Measurements from ENCODE around the gene WDR77.
A peak's percentile ranks its signal among the peaks of the same experiment; 100 is the strongest.

The WDR77 gene

GRCh38 chr1:111450185-111450584 is 1.1 kb upstream of the WDR77 start:
- Histone ChIP-seq H3K27ac (ENCODE audit: low read depth, low read length) (peak overlapping the region; percentile 77), H3K36me3 (ENCODE audit: insufficient read depth, low read length) (peaks cover 26% of the 10 kb centered on the region), H3K4me1 (ENCODE audit: insufficient read depth, low read length) (peaks cover 41% of the 10 kb centered on the region), H3K9me3 (ENCODE audit: low read length) (no peaks in the 10 kb centered on the region), H3K27me3 (ENCODE audit: control insufficient read depth in 1 of 2, insufficient read depth in 2 of 2, low read length in 2 of 2) (no peaks in the 10 kb centered on the region), H3K9ac (ENCODE audit: low read length) (peak overlapping the region; percentile 99), H3K4me3 (ENCODE audit: low read depth in 1 of 2, low read length in 2 of 2) (peak overlapping the region; percentile 90 to 92)

GRCh38 chr1:111449703-111450017 is 604 bp upstream of the WDR77 start:
- H3K36me3 ChIP-seq (ENCODE audit: insufficient read depth, low read length): peaks cover 32% of the 10 kb centered on the region
- peak overlapping the region; percentile 77 for H3K27ac ChIP-seq (ENCODE audit: low read depth, low read length)
- H3K9ac ChIP-seq (ENCODE audit: low read length): peak overlapping the region; percentile 99
- H3K4me3 ChIP-seq (ENCODE audit: low read depth in 1 of 2, low read length in 2 of 2): peak overlapping the region; percentile 90 to 92
- H3K4me1 ChIP-seq (ENCODE audit: insufficient read depth, low read length): peaks cover 37% of the 10 kb centered on the region
- H3K9me3 ChIP-seq (ENCODE audit: low read length): no peaks in the 10 kb centered on the region
- no peaks in the 10 kb centered on the region for H3K27me3 ChIP-seq (ENCODE audit: control insufficient read depth in 1 of 2, insufficient read depth in 2 of 2, low read length in 2 of 2)

- Histone ChIP-seq H3K4me1 (ENCODE audit: insufficient read depth, low read length) (peaks cover 36% of the 10 kb centered on the region), H3K9ac (ENCODE audit: low read length) (peak overlapping the region; percentile 53), H3K36me3 (ENCODE audit: insufficient read depth, low read length) (peaks cover 32% of the 10 kb centered on the region), H3K9me3 (ENCODE audit: low read length) (no peaks in the 10 kb centered on the region), H3K27me3 (ENCODE audit: control insufficient read depth in 1 of 2, insufficient read depth in 2 of 2, low read length in 2 of 2) (no peaks in the 10 kb centered on the region), H3K4me3 (ENCODE audit: low read depth in 1 of 2, low read length in 2 of 2) (peak overlapping the region; percentile 90 to 96), H3K27ac (ENCODE audit: low read depth, low read length) (peak overlapping the region; percentile 77)
Measured at GRCh38 chr1:111448482-111448917, 556 bp downstream of the WDR77 start.

- H3K4me1 ChIP-seq (ENCODE audit: insufficient read depth, low read length): peaks cover 27% of the 10 kb centered on the region
- peak overlapping the region in 1 of 2 donors; percentile 90 for H3K4me3 ChIP-seq (ENCODE audit: low read depth in 1 of 2, low read length in 2 of 2)
- H3K27me3 ChIP-seq (ENCODE audit: control insufficient read depth in 1 of 2, insufficient read depth in 2 of 2, low read length in 2 of 2): no peaks in the 10 kb centered on the region
- no peak overlapping the region for H3K9ac ChIP-seq (ENCODE audit: low read length)
- no peaks in the 10 kb centered on the region for H3K9me3 ChIP-seq (ENCODE audit: low read length)
- H3K36me3 ChIP-seq (ENCODE audit: insufficient read depth, low read length): peaks cover 44% of the 10 kb centered on the region
- no peak overlapping the region for H3K27ac ChIP-seq (ENCODE audit: low read depth, low read length)
Measured at GRCh38 chr1:111446967-111447892, 1.8 kb downstream of the WDR77 start.

- Histone ChIP-seq H3K27me3 (ENCODE audit: control insufficient read depth in 1 of 2, insufficient read depth in 2 of 2, low read length in 2 of 2) (no peaks in the 10 kb centered on the region), H3K27ac (ENCODE audit: low read depth, low read length) (no peak overlapping the region), H3K4me3 (ENCODE audit: low read depth in 1 of 2, low read length in 2 of 2) (no peak overlapping the region), H3K9ac (ENCODE audit: low read length) (no peak overlapping the region), H3K36me3 (ENCODE audit: insufficient read depth, low read length) (peaks cover 50% of the 10 kb centered on the region), H3K9me3 (ENCODE audit: low read length) (no peaks in the 10 kb centered on the region), H3K4me1 (ENCODE audit: insufficient read depth, low read length) (peaks cover 25% of the 10 kb centered on the region)
Measured at GRCh38 chr1:111446546-111446945, 2.5 kb downstream of the WDR77 start.

GRCh38 chr1:111444031-111444430 is 5.0 kb downstream of the WDR77 start:
- no peaks in the 10 kb centered on the region for H3K27me3 ChIP-seq (ENCODE audit: control insufficient read depth in 1 of 2, insufficient read depth in 2 of 2, low read length in 2 of 2)
- H3K36me3 ChIP-seq (ENCODE audit: insufficient read depth, low read length): peaks cover 59% of the 10 kb centered on the region
- no peaks in the 10 kb centered on the region for H3K9me3 ChIP-seq (ENCODE audit: low read length)
- H3K4me3 ChIP-seq (ENCODE audit: low read depth in 1 of 2, low read length in 2 of 2): no peak overlapping the region
- H3K9ac ChIP-seq (ENCODE audit: low read length): no peak overlapping the region
- H3K4me1 ChIP-seq (ENCODE audit: insufficient read depth, low read length): peaks cover 10% of the 10 kb centered on the region
- H3K27ac ChIP-seq (ENCODE audit: low read depth, low read length): no peak overlapping the region

GRCh38 chr1:111442457-111442856 is 6.6 kb downstream of the WDR77 start:
- H3K36me3 ChIP-seq (ENCODE audit: insufficient read depth, low read length): peaks cover 73% of the 10 kb centered on the region
- no peak overlapping the region for H3K4me3 ChIP-seq (ENCODE audit: low read depth in 1 of 2, low read length in 2 of 2)
- H3K27me3 ChIP-seq (ENCODE audit: control insufficient read depth in 1 of 2, insufficient read depth in 2 of 2, low read length in 2 of 2): no peaks in the 10 kb centered on the region
- H3K4me1 ChIP-seq (ENCODE audit: insufficient read depth, low read length): peaks cover under 1% of the 10 kb centered on the region
- no peak overlapping the region for H3K27ac ChIP-seq (ENCODE audit: low read depth, low read length)
- no peak overlapping the region for H3K9ac ChIP-seq (ENCODE audit: low read length)
- H3K9me3 ChIP-seq (ENCODE audit: low read length): no peaks in the 10 kb centered on the region

GRCh38 chr1:111441573-111442192 is 7.4 kb downstream of the WDR77 start:
- H3K9me3 ChIP-seq (ENCODE audit: low read length): no peaks in the 10 kb centered on the region
- no peak overlapping the region for H3K4me3 ChIP-seq (ENCODE audit: low read depth in 1 of 2, low read length in 2 of 2)
- no peak overlapping the region for H3K27ac ChIP-seq (ENCODE audit: low read depth, low read length)
- no peaks in the 10 kb centered on the region for H3K4me1 ChIP-seq (ENCODE audit: insufficient read depth, low read length)
- no peak overlapping the region for H3K9ac ChIP-seq (ENCODE audit: low read length)
- peaks cover 75% of the 10 kb centered on the region for H3K36me3 ChIP-seq (ENCODE audit: insufficient read depth, low read length)
- H3K27me3 ChIP-seq (ENCODE audit: control insufficient read depth in 1 of 2, insufficient read depth in 2 of 2, low read length in 2 of 2): no peaks in the 10 kb centered on the region

GRCh38 chr1:111439461-111440351 is 9.3 kb downstream of the WDR77 start:
- Histone ChIP-seq H3K9me3 (ENCODE audit: low read length) (no peaks in the 10 kb centered on the region), H3K36me3 (ENCODE audit: insufficient read depth, low read length) (peaks cover 60% of the 10 kb centered on the region), H3K27me3 (ENCODE audit: control insufficient read depth in 1 of 2, insufficient read depth in 2 of 2, low read length in 2 of 2) (no peaks in the 10 kb centered on the region), H3K9ac (ENCODE audit: low read length) (no peak overlapping the region), H3K27ac (ENCODE audit: low read depth, low read length) (no peak overlapping the region), H3K4me1 (ENCODE audit: insufficient read depth, low read length) (no peaks in the 10 kb centered on the region), H3K4me3 (ENCODE audit: low read depth in 1 of 2, low read length in 2 of 2) (no peak overlapping the region)

- Histone ChIP-seq H3K27me3 (ENCODE audit: control insufficient read depth in 1 of 2, insufficient read depth in 2 of 2, low read length in 2 of 2) (no peaks in the 10 kb centered on the region), H3K27ac (ENCODE audit: low read depth, low read length) (no peak overlapping the region), H3K36me3 (ENCODE audit: insufficient read depth, low read length) (peaks cover 32% of the 10 kb centered on the region), H3K4me1 (ENCODE audit: insufficient read depth, low read length) (no peaks in the 10 kb centered on the region), H3K4me3 (ENCODE audit: low read depth in 1 of 2, low read length in 2 of 2) (no peak overlapping the region), H3K9me3 (ENCODE audit: low read length) (no peaks in the 10 kb centered on the region), H3K9ac (ENCODE audit: low read length) (no peak overlapping the region)
Measured at GRCh38 chr1:111436726-111437125, 12.3 kb downstream of the WDR77 start.

- Histone ChIP-seq H3K27ac (ENCODE audit: low read depth, low read length) (no peak overlapping the region), H3K4me3 (ENCODE audit: low read depth in 1 of 2, low read length in 2 of 2) (no peak overlapping the region), H3K9me3 (ENCODE audit: low read length) (no peaks in the 10 kb centered on the region), H3K27me3 (ENCODE audit: control insufficient read depth in 1 of 2, insufficient read depth in 2 of 2, low read length in 2 of 2) (no peaks in the 10 kb centered on the region), H3K9ac (ENCODE audit: low read length) (no peak overlapping the region), H3K4me1 (ENCODE audit: insufficient read depth, low read length) (no peaks in the 10 kb centered on the region), H3K36me3 (ENCODE audit: insufficient read depth, low read length) (no peaks in the 10 kb centered on the region)
Measured at GRCh38 chr1:111424281-111424680, 24.8 kb downstream of the WDR77 start.
